GM18861 (cell line): ENCODE data around the gene ZDHHC5.

Experiments used
- ATAC-seq: cut with Tn5 transposase; IDR thresholded peaks from one replicate; pipeline ENCODE4 v1.9.1; 2021; ENCODE audit not compliant: unreplicated experiment

Gene ZDHHC5

DNA sequence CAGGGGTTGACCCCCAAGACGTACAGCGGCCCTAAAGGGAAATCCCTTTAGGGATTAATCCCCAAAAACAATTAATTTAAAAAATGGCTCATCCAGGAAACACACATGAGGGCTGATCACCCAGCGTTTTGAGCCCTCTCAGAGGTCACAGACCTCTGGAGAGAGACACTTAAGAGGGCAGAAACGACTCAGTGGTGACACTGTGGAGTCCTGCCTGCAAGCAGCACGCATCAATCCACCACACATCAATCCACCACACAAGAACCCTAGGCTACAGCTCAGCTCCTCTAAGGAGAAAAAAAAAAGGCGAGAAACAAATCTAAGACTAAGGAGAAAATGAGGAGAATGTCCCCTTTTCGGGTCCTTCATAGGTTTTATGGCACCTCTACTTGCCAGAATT lies 60.9 kb downstream of the ZDHHC5 start:
- no peak for ATAC-seq

DNA sequence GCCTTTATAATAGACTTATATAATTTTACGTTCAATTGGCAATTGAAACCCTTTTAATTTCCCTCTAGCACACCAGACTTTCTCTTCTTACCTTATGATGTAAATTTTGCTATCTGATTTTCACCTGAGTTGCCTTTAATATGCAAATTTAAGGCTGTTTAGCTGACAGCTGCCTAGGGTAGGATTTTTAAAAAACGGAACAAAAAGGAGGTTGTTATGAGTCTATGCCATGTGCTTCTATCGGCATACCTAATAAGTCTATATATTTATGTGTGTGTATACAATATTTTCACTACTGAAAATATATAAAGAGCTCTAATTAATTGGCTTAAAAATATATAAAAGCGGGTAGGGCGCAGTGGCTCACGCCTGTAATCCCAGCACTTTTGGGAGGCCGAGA lies 61.6 kb downstream of the ZDHHC5 start:
- no peak for ATAC-seq

DNA sequence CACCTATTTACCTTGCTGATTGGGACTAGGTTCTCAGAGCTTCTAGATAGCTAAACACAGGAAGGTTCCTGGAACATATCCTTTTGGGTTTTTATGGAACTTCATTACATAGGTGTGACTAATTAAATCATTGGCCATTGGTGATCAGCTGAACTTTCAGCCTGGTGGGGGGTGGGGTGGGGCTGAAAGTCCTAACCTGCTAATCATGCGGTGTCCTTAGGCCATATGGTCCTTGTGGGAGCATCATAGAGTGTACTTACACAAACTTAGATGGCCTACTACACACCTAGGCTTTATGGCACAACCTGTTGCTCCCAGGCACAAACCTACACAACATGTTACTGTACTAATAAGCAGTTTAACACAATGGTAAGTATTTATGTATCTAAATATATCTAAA lies 64.7 kb downstream of the ZDHHC5 start:
- no peak for ATAC-seq

DNA sequence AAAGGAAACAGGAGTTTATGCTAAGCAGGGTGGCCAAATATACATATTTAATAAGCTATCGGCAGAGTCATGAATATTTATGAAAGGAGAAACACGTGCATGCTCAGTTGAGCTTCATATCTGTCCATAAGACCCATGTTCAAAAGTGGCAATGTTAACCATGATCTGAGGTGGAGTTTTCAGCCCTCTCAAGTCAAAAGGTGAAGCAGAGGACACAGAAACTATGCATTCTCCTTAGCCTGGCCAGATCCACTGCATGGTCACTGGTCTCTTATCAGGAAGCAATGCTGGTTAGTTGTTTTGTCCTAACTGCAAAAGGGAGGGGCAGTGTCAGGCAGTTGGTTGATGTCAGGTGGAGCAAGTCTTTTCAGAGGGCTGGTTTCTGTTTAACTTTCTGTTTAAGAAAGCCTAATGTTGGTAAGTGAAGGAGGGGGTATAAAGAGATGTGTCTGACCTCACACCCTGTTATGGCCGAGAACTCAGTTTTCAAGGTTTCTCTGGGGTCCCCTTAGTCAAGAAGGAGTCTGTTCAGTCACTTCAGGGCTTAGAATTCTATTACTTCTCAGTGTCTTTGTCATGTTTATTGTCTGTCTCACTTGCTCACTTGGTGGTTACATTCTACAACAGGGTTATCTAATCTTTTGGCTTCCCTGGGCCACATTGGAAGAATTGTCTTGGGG lies 67.8 kb downstream of the ZDHHC5 start:
- ATAC-seq, result no peak

DNA sequence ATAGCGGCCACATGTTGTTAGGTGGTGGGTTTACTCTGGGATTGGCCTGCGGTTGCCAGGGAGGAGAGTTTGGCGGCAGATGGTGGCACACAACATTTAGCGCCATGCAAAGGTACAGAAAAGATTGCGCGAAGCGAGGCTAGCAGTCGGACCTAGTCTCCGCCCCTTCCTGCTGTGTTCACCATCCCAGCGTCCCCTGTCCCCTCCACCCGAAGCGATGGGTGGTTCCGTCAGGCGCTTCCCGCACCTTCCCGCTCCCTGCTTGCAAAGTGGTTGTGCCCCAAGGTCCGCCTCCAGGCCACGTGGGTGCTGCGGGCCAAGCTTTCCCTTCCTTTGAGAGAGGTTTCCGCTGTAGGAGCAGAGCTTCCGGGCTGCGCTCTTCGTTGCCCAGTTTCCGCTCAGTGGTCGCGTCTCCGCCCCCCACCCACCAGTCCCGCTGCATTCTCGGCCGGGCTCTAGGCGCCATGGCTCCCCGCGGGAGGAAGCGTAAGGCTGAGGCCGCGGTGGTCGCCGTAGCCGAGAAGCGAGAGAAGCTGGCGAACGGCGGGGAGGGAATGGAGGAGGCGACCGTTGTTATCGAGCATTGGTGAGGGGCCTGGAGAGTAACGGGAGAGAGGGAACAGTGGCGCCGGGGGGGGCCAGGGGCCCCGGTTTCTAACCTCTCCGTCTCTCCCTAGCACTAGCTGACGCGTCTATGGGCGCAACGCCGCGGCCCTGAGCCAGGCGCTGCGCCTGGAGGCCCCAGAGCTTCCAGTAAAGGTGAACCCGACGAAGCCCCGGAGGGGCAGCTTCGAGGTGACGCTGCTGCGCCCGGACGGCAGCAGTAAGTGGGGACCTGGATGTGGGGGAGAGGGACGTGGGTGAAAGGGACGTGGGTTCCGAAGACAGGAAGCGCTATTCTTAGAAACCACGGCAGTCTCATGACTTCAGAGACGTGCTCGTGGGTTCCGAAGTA lies 73.5 kb downstream of the ZDHHC5 start, which contains the start of gene SELENOH:
TSS of gene SELENOH (plus strand) at position 360 of the 955 bp plus-strand sequence. CDS start at position 465, 105 bp downstream.
- ATAC-seq, result peak; percentile 85

DNA sequence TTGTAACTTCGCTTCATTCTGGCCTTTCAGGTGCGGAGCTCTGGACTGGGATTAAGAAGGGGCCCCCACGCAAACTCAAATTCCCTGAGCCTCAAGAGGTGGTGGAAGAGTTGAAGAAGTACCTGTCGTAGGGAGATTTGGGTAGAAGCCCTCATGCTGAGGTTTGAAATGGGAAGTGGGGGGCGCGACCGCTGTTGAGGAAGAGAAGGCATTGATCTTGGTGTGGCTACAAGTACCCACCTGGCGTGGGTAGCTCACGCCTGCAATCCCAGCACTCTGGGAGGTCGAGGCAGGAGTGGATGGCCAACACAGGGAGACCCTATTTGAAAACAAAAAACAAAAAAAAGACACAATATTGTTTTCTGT lies 74.2 kb downstream of the ZDHHC5 start:
- ATAC-seq, result no peak

DNA sequence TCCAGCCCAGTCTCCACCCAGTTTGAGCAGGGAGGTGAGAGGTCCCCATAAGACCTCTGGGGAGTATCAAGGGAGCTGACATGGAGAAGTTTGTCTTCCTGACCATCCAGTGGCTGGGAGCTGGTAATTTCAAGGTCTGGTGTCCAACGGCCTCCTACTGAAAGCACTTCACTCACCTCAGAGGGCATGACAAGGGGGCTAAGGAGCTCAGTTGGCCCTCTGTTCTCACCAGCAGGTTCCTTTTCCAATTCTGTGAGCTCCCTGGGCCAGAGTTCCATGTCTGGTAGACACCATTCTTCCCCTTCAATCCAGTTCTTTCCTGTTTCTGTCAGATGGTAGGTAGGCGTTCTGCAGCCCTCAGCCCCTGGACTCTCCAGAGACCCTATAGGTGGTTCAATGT lies 76.4 kb downstream of the ZDHHC5 start:
- no peak for ATAC-seq

DNA sequence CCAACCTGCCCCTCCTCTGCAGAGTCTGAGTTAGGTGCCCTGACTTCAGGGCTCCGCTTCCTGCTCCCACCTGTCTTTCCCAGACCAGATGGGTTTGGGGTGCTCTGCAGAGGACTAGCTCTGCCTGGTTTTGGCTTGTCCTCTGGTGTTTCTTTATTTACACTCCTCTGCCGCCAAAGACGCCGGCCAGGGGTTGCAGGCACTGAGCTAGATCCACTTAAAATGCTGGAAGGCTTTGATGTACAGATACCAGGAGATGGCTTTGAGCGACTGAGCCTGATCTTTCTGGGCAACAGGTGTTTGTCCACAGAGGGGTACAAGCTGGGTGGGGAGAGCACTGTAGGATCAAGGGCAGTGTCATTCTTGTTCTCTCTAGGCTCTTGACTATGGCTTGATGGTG lies 77.3 kb downstream of the ZDHHC5 start:
- no peak for ATAC-seq

DNA sequence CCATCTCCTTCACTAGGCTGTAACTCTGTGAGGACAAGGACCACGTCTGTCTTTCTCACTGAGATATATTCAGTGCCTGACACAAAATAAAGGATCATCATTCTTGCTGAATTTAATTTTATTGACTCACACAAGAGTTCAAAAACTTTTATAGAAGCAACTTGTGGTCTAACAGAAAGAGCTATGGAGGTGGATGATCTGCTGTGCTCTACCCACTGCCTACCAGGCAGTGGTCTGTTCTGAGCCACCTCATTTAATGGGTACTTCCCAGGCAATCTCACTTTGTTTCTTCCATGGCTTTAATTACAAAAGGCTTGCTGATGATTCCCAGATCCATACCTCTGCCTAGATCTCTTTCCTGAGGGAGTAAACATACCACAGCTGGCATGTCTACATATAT lies 79.0 kb downstream of the ZDHHC5 start:
- ATAC-seq, result no peak
